Peyer's patch (tissue), 4 donors: ENCODE results near the gene PLEKHO1.

Source experiments
- CTCF ChIP-seq, 6 experiments: fragments of 450-650 bp in 4 of 6; fragments of 200-600 bp in 2 of 6; sonication (generic) in 1 of 6; IDR thresholded peaks; one replicate each; pipeline ENCODE4 v1.5.1; 2017 to 2019; ENCODE audit warnings: antibody characterized with exemption in 6 of 6, mild to moderate bottlenecking in 3 of 6, moderate library complexity in 1 of 6
- POLR2A ChIP-seq, 2 donors: fragments of 450-650 bp; IDR thresholded peaks; one replicate each; pipeline ENCODE4 v1.5.1; 2017; ENCODE audit warnings: antibody characterized with exemption in 2 of 2, mild to moderate bottlenecking in 2 of 2, moderate library complexity in 2 of 2

- TF ChIP-seq CTCF (IDR thresholded peaks at IDR 0.05) (no peak), POLR2A (IDR thresholded peaks at IDR 0.05) (no peak)
Observed at GRCh38 chr1:150152182-150152536, 2.4 kb downstream of the PLEKHO1 start.
